SK-N-SH (cell line): ENCODE data around the gene OXTR. TPM values are rescaled to one million over a fixed set of nuclear protein-coding genes. Genes with fewer than 3 reads are reported as not detected.

Experiments used
- CTCF ChIA-PET: fragments of 300-600, 350-600 bp; formaldehyde crosslinking; extraction: SDS; loops from one replicate; lab custom pipeline; 2021; lab: Yijun Ruan, JAX
- POLR2A ChIA-PET: fragments of 350-600 bp; sonication (Branson Sonifier 250); formaldehyde crosslinking; extraction: SDS; loops from one replicate; lab custom pipeline; 2020; ENCODE audit warnings: antibody characterized with exemption, inconsistent platforms; lab: Yijun Ruan, JAX
- DNase-seq: peaks from one replicate; pipeline ENCODE4 v3.0.0; 2012
- H2AFZ ChIP-seq: fragments of 200-600 bp; sonication (generic); 2 replicates; pipeline ENCODE4 v1.8.1; 2016; ENCODE audit warnings: antibody characterized with exemption, mild to moderate bottlenecking, low read depth
- H3F3A ChIP-seq: fragments of 200-600 bp; sonication (generic); replicated peaks from 2 replicates; pipeline ENCODE3; 2016; ENCODE audit warnings: antibody characterized with exemption, mild to moderate bottlenecking; ENCODE audit not compliant: insufficient read depth
- H3K27ac ChIP-seq, 2 experiments: fragments of 200-500 bp in 1 of 2; fragments of 200-600 bp in 1 of 2; sonication (Bioruptor generic) in 1 of 2; sonication (generic), shearing (Covaris generic) in 1 of 2; 2 replicates each; pipeline versions ENCODE4 v1.5.1 to v1.6.1; 2014 to 2016; ENCODE audit warnings: low read depth in 2 of 2, inconsistent platforms in 1 of 2, low read length in 1 of 2, mild to moderate bottlenecking in 1 of 2, mixed read lengths in 1 of 2
- H3K27me3 ChIP-seq: fragments of 200-600 bp; sonication (generic), shearing (Covaris generic); 2 replicates; pipeline ENCODE4 v1.6.1; 2016; ENCODE audit warnings: mixed run types; ENCODE audit not compliant: insufficient read depth
- H3K36me3 ChIP-seq, 2 experiments: fragments of 200-500 bp in 1 of 2; fragments of 200-600 bp in 1 of 2; sonication (Bioruptor generic) in 1 of 2; sonication (generic) in 1 of 2; replicated peaks in 1 of 2; 2 replicates each; pipeline versions ENCODE3 to v1.5.1; 2014 to 2016; ENCODE audit warnings: low read length in 1 of 2, mild to moderate bottlenecking in 1 of 2; ENCODE audit not compliant: insufficient read depth in 2 of 2, control insufficient read depth in 1 of 2
- H3K4me1 ChIP-seq, 2 experiments: fragments of 200-500 bp in 1 of 2; fragments of 200-600 bp in 1 of 2; sonication (Bioruptor generic) in 1 of 2; sonication (generic), shearing (Covaris generic) in 1 of 2; 2 replicates each; pipeline versions ENCODE4 v1.5.1 to v1.6.1; 2014 to 2016; ENCODE audit warnings: low read depth in 1 of 2, low read length in 1 of 2, mixed run types in 1 of 2; ENCODE audit not compliant: insufficient read depth in 2 of 2, control insufficient read depth in 1 of 2
- H3K4me2 ChIP-seq: fragments of 200-600 bp; sonication (generic), shearing (Covaris generic); 2 replicates; pipeline ENCODE4 v1.6.1; 2017; ENCODE audit warnings: mixed run types
- H3K4me3 ChIP-seq, 2 experiments: fragments of 200-500 bp in 1 of 2; fragments of 200-600 bp in 1 of 2; sonication (Bioruptor generic) in 1 of 2; sonication (generic), shearing (Covaris generic) in 1 of 2; 2 replicates each; pipeline versions ENCODE4 v1.5.1 to v1.8.1; 2014 to 2016; ENCODE audit warnings: low read depth in 2 of 2, inconsistent platforms in 1 of 2, low read length in 1 of 2, mild to moderate bottlenecking in 1 of 2, mixed read lengths in 1 of 2, moderate library complexity in 1 of 2
- H3K79me2 ChIP-seq: fragments of 200-600 bp; sonication (generic); 2 replicates; pipeline ENCODE4 v1.8.1; 2017; ENCODE audit warnings: mild to moderate bottlenecking; ENCODE audit not compliant: insufficient read depth
- H3K9ac ChIP-seq: fragments of 200-600 bp; sonication (generic); 2 replicates; pipeline ENCODE4 v1.6.1; 2017; ENCODE audit warnings: mixed run types
- H3K9me2 ChIP-seq: fragments of 200-600 bp; sonication (generic); 2 replicates; pipeline ENCODE4 v1.6.1; 2017; ENCODE audit warnings: mixed run types
- H3K9me3 ChIP-seq: fragments of 200-600 bp; sonication (generic); 2 replicates; pipeline ENCODE4 v1.6.1; 2017; ENCODE audit warnings: mixed run types, mild to moderate bottlenecking, moderate library complexity
- H4K20me1 ChIP-seq: fragments of 200-600 bp; sonication (generic); 2 replicates; pipeline ENCODE4 v1.6.1; 2017; ENCODE audit warnings: mild to moderate bottlenecking, mixed run types; ENCODE audit not compliant: insufficient read depth
- EP300 ChIP-seq, 2 experiments: IDR thresholded peaks; 2 replicates each; pipeline versions ENCODE4 v1.4.0 to v1.6.1; 2012; ENCODE audit warnings: borderline replicate concordance in 1 of 2, low read depth in 1 of 2, low read length in 1 of 2
- FOSL2 ChIP-seq: IDR thresholded peaks from 2 replicates; pipeline ENCODE4 v1.4.0; 2012; ENCODE audit warnings: low read depth, mild to moderate bottlenecking, moderate library complexity, borderline replicate concordance
- FOXJ3 ChIP-seq: sonication (generic); formaldehyde crosslinking; IDR thresholded peaks from 2 replicates; pipeline ENCODE4 v1.5.1; 2020; ENCODE audit warnings: mild to moderate bottlenecking, missing genetic modification reagents
- GABPA ChIP-seq: IDR thresholded peaks from 2 replicates; pipeline ENCODE4 v1.4.0; 2012; ENCODE audit warnings: low read depth, mild to moderate bottlenecking
- GATA2 ChIP-seq: sonication (generic); formaldehyde crosslinking; IDR thresholded peaks from 2 replicates; pipeline ENCODE4 v1.5.0; 2020; ENCODE audit warnings: mild to moderate bottlenecking, missing genetic modification reagents
- MEF2A ChIP-seq: IDR thresholded peaks from 2 replicates; pipeline ENCODE4 v1.4.0; 2012; ENCODE audit warnings: low read depth, borderline replicate concordance
- MXI1 ChIP-seq: IDR thresholded peaks from 2 replicates; pipeline ENCODE4 v1.6.1; 2012; ENCODE audit warnings: mild to moderate bottlenecking, low read depth, low read length, improper control_type of control experiment
- NFIC ChIP-seq: IDR thresholded peaks from 2 replicates; pipeline ENCODE4 v1.4.0; 2012; ENCODE audit warnings: borderline replicate concordance
- RCOR1 ChIP-seq: fragments of 150-350 bp; IDR thresholded peaks from 2 replicates; pipeline ENCODE4 v1.6.1; 2017; ENCODE audit warnings: antibody characterized with exemption, low read length
- RXRA ChIP-seq: IDR thresholded peaks from 2 replicates; pipeline ENCODE4 v1.4.0; 2012; ENCODE audit warnings: low read depth, mild to moderate bottlenecking, borderline replicate concordance
- SMC3 ChIP-seq: IDR thresholded peaks from 2 replicates; pipeline ENCODE4 v1.6.1; 2012; ENCODE audit warnings: low read depth, low read length, improper control_type of control experiment
- TEAD4 ChIP-seq: IDR thresholded peaks from 2 replicates; pipeline ENCODE4 v1.4.0; 2012; ENCODE audit warnings: mild to moderate bottlenecking, borderline replicate concordance; ENCODE audit not compliant: insufficient read depth
- WGBS: methylation state at CpG from one replicate; pipeline ENCODE4 v1.1.6; 2017; ENCODE audit warnings: low lambda C conversion rate; 5-methylcytosine and 5-hydroxymethylcytosine counted together
- polyA plus RNA-seq, 3 experiments: library from polyadenylated mRNA; depleted of rRNA; stranded (reverse); fragments of >200 nt; gene quantifications; 2 replicates each; pipeline ENCODE4 v1.2.3, GENCODE V29; 2012
- TF ChIP-seq, protein P1 (sequence below): fragments of 200-600 bp; sonication (generic); IDR thresholded peaks from 2 replicates; pipeline ENCODE4 v1.6.1; 2017; ENCODE audit warnings: antibody characterized with exemption, mild to moderate bottlenecking, moderate library complexity
- TF ChIP-seq, protein P2 (sequence below): IDR thresholded peaks from 2 replicates; pipeline ENCODE4 v1.4.0; 2012; ENCODE audit warnings: low read depth
- TF ChIP-seq, protein P3 (sequence below): fragments of 150-350 bp; IDR thresholded peaks from 2 replicates; pipeline ENCODE4 v1.6.1; 2017; ENCODE audit warnings: antibody characterized with exemption, low read length, low read depth, borderline replicate concordance
- TF ChIP-seq, protein P4 (sequence below): IDR thresholded peaks from 2 replicates; pipeline ENCODE4 v1.4.0; 2012; ENCODE audit warnings: low read depth, borderline replicate concordance
- TF ChIP-seq, protein P5 (sequence below): IDR thresholded peaks from 2 replicates; pipeline ENCODE4; 2012
- TF ChIP-seq, protein P6 (sequence below): IDR thresholded peaks from 2 replicates; pipeline ENCODE4 v1.4.0; 2012; ENCODE audit warnings: low read depth, borderline replicate concordance

OXTR gene
- polyA plus RNA-seq, 1 of the 3 experiments (the other 2 are of a cell fraction), result 1.8 TPM

DNA sequence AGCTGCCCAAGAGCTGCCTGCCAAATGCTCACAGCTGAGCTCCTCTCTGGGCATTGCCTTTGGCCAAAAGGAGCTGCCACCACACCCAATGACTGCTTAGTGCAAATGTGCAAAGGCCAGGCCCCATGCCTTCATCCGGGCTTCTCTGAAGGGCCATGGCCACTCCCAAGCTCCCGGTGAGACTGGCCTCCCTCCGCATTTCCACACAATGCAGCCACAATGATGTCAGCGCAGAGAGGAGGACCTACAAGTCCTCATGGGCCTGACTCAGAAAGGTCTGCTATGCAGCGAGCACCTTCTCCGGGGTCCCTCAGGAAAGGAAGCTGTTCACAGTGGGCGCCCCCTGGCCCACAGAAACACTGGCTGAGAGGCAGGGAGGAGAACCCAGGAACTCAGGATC is 12.7 kb downstream of the OXTR start:
- 82% methylated on average over 7 of the region's 7 CpGs for WGBS
- DNase-seq, result no peak

More for the DNA sequence above, 12.7 kb downstream of the OXTR start:
- Histone ChIP-seq H3K27me3 (no peaks in the 10 kb centered on the region), H3K9ac (no peak overlapping the region), H3K9me3 (no peaks in the 10 kb centered on the region), H3K4me3 (no peak overlapping the region), H3K4me1 (no peaks in the 10 kb centered on the region), H3K36me3 (no peaks in the 10 kb centered on the region), H2AFZ (no peak overlapping the region), H3K79me2 (no peaks in the 10 kb centered on the region), H3K9me2 (no peaks in the 10 kb centered on the region), H3K4me2 (no peak overlapping the region), H3F3A (no peaks in the 10 kb centered on the region), H3K27ac (no peak overlapping the region), H4K20me1 (no peaks in the 10 kb centered on the region)
- ChIA-PET CTCF (interaction anchor here (2.7 to 2.9 kb wide), 2 partner anchors 13 to 93 kb away, joined by 8 to 22 read pairs; partner anchors contain the start of gene OXTR), POLR2A (no interaction called here)
- TF ChIP-seq, protein P1, sequence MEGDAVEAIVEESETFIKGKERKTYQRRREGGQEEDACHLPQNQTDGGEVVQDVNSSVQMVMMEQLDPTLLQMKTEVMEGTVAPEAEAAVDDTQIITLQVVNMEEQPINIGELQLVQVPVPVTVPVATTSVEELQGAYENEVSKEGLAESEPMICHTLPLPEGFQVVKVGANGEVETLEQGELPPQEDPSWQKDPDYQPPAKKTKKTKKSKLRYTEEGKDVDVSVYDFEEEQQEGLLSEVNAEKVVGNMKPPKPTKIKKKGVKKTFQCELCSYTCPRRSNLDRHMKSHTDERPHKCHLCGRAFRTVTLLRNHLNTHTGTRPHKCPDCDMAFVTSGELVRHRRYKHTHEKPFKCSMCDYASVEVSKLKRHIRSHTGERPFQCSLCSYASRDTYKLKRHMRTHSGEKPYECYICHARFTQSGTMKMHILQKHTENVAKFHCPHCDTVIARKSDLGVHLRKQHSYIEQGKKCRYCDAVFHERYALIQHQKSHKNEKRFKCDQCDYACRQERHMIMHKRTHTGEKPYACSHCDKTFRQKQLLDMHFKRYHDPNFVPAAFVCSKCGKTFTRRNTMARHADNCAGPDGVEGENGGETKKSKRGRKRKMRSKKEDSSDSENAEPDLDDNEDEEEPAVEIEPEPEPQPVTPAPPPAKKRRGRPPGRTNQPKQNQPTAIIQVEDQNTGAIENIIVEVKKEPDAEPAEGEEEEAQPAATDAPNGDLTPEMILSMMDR, result no peak
- TF ChIP-seq, protein P2, sequence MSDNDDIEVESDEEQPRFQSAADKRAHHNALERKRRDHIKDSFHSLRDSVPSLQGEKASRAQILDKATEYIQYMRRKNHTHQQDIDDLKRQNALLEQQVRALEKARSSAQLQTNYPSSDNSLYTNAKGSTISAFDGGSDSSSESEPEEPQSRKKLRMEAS, result no peak
- TF ChIP-seq SMC3 (no peak), TEAD4 (no peak), EP300 (IDR thresholded peaks at IDR 0.05; ENCODE audit: borderline replicate concordance in 1 of 2, low read depth in 1 of 2, low read length in 1 of 2) (no peak), FOXJ3 (CRISPR knock-in tag) (no peak), FOSL2 (no peak), GABPA (no peak), NFIC (no peak), GATA2 (CRISPR knock-in tag) (no peak), MEF2A (no peak), MXI1 (no peak), RCOR1 (no peak), RXRA (no peak)
- TF ChIP-seq, protein P3, sequence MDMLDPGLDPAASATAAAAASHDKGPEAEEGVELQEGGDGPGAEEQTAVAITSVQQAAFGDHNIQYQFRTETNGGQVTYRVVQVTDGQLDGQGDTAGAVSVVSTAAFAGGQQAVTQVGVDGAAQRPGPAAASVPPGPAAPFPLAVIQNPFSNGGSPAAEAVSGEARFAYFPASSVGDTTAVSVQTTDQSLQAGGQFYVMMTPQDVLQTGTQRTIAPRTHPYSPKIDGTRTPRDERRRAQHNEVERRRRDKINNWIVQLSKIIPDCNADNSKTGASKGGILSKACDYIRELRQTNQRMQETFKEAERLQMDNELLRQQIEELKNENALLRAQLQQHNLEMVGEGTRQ, result no peak
- TF ChIP-seq, protein P4, sequence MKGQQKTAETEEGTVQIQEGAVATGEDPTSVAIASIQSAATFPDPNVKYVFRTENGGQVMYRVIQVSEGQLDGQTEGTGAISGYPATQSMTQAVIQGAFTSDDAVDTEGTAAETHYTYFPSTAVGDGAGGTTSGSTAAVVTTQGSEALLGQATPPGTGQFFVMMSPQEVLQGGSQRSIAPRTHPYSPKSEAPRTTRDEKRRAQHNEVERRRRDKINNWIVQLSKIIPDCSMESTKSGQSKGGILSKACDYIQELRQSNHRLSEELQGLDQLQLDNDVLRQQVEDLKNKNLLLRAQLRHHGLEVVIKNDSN, result no peak
- TF ChIP-seq, protein P5, sequence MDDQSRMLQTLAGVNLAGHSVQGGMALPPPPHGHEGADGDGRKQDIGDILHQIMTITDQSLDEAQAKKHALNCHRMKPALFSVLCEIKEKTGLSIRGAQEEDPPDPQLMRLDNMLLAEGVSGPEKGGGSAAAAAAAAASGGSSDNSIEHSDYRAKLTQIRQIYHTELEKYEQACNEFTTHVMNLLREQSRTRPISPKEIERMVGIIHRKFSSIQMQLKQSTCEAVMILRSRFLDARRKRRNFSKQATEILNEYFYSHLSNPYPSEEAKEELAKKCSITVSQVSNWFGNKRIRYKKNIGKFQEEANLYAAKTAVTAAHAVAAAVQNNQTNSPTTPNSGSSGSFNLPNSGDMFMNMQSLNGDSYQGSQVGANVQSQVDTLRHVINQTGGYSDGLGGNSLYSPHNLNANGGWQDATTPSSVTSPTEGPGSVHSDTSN, result no peak
- TF ChIP-seq, protein P6, sequence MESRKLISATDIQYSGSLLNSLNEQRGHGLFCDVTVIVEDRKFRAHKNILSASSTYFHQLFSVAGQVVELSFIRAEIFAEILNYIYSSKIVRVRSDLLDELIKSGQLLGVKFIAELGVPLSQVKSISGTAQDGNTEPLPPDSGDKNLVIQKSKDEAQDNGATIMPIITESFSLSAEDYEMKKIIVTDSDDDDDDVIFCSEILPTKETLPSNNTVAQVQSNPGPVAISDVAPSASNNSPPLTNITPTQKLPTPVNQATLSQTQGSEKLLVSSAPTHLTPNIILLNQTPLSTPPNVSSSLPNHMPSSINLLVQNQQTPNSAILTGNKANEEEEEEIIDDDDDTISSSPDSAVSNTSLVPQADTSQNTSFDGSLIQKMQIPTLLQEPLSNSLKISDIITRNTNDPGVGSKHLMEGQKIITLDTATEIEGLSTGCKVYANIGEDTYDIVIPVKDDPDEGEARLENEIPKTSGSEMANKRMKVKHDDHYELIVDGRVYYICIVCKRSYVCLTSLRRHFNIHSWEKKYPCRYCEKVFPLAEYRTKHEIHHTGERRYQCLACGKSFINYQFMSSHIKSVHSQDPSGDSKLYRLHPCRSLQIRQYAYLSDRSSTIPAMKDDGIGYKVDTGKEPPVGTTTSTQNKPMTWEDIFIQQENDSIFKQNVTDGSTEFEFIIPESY, result no peak
